IMR-90 (cell line): Measurements from ENCODE around the gene LIPM.

ENCODE experiments used
- CHD1 ChIP-seq: IDR thresholded peaks from 2 replicates; pipeline ENCODE4 v1.6.1; 2012; ENCODE audit warnings: low read depth, low read length, improper control_type of control experiment
- ELK1 ChIP-seq: fragments of 150-350 bp; IDR thresholded peaks from 2 replicates; pipeline ENCODE4 v1.6.1; 2016; ENCODE audit warnings: low read depth, mild to moderate bottlenecking, low read length, moderate library complexity, borderline replicate concordance
- MAZ ChIP-seq: IDR thresholded peaks from 2 replicates; pipeline ENCODE4 v1.6.1; 2012; ENCODE audit warnings: low read depth, mild to moderate bottlenecking, low read length, improper control_type of control experiment, moderate library complexity, borderline replicate concordance
- POLR2A ChIP-seq: IDR thresholded peaks from 2 replicates; pipeline ENCODE4 v1.6.1; 2012; ENCODE audit warnings: mild to moderate bottlenecking, low read depth, low read length
- TF ChIP-seq, protein P1 (sequence below): conservative IDR thresholded peaks from 2 replicates; pipeline ENCODE4 v1.5.1; 2012; ENCODE audit warnings: mild to moderate bottlenecking, low read depth, low read length, improper control_type of control experiment

- TF ChIP-seq, protein P1, sequence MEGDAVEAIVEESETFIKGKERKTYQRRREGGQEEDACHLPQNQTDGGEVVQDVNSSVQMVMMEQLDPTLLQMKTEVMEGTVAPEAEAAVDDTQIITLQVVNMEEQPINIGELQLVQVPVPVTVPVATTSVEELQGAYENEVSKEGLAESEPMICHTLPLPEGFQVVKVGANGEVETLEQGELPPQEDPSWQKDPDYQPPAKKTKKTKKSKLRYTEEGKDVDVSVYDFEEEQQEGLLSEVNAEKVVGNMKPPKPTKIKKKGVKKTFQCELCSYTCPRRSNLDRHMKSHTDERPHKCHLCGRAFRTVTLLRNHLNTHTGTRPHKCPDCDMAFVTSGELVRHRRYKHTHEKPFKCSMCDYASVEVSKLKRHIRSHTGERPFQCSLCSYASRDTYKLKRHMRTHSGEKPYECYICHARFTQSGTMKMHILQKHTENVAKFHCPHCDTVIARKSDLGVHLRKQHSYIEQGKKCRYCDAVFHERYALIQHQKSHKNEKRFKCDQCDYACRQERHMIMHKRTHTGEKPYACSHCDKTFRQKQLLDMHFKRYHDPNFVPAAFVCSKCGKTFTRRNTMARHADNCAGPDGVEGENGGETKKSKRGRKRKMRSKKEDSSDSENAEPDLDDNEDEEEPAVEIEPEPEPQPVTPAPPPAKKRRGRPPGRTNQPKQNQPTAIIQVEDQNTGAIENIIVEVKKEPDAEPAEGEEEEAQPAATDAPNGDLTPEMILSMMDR = no peak
- TF ChIP-seq CHD1 (no peak), ELK1 (no peak), MAZ (no peak), POLR2A (no peak)
Observed at GRCh38 chr10:88830643-88831268, 28.2 kb downstream of the LIPM start.
